HL-60/S4 treated with phorbol 12-myristate 13-acetate at 8.2 ng/mL for 4 days and 3 days (cell line): ENCODE results near the gene NOS3.
"Not testable (repeated sequence)": the region's sequence is repeated elsewhere in the genome, so short reads cannot be mapped to it uniquely, and the experiment has no call there.

Experiments used
- in situ Hi-C: fragments of 300-500 bp; cut with MboI; formaldehyde crosslinking; loops from 2 replicates; pipeline ENCODE4 v1.15.0; 2022; ENCODE audit warnings: low sequenced_read_pairs

The NOS3 gene

DNA sequence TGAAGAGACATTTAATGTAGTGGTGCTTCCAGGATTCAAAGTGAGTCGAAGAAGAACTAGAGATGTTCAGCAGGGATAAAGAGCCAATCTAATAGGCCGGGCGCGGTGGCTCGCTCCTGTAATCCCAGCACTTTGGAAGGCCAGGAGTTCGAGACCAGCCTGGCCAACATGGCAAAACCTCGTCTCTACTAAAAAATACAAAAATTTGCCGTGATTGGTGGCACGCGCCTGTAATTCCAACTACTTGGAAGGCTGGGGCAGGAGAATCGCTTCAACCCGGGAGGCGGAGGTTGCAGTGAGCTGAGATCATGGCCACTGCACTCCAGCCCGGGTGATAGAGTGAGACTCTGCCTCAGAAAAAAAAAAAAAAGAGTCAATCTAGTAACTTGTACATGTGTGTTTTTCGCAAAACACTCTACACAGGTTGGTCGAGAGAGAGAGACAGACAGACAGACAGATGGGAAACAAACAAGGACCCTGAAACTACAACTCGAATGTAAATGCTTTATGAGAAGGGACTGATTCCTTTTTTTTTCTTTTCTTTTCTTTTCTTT, 38.2 kb downstream of the NOS3 start:
- in situ Hi-C loops = no loop called here

DNA sequence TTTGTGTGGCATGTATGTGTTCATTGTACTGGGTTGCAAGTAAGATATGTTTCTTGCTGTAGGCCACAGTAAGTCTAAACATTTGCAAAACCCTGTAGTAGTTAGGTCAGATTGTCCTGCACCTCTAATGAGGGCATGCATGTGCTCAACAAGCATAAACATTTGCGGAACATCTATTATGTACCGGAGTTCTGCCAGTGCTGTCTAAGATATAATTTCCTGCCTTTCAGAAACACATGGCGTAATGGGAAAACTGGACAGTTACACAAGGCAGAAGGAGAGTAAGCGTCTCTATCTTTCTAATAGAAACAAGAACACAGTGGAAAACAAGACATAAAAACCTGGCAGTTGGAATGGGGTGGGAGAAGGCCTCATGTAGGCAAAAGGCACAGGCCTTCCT, 40.2 kb downstream of the NOS3 start:
- in situ Hi-C loops = no loop called here

DNA sequence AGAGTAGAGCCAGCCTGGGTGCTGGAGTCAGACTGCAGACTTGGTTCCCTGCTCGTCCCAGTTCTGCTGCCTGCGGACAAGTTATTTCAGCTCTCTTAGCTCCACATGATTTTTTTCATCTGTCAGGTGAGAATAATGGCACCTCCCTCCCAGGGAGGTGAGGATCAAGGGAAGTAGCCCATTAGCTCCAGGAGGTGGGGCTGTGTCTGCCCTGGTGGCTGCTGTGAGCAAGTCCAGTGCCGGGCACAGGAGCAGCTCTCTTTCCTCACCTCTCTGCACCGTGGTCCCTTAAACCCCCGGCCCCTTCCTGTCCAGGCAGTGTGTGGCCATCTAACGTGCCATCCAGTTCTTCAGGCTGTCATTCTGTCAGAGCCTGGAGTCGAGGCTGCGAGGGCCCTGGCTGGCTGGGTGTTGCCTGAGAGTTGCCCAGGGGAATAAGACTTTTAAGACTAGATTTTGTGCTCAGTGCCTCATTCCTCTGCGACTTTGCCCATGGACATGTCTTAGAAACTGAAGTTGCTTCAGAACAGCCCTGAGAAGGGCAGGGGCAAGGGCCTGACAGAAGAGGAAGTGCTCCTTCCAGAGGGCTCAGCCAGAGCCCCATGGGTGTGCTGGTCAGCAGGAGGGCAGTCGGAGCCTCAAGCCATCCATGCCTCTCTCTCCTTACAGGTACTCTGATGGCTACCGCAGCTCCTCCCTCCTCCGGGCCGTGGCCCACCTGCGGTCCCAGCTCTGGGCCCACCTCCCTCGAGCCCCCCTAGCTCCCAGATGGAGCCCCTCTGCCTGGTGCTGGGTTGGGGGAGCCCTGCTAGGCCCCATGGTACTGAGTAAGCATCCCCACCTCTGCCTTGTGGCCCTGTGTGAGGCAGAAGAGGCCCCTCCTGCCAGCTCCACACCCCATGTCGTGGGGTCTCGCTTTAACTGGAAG, 42.4 kb downstream of the NOS3 start:
- in situ Hi-C loops = no loop called here

DNA sequence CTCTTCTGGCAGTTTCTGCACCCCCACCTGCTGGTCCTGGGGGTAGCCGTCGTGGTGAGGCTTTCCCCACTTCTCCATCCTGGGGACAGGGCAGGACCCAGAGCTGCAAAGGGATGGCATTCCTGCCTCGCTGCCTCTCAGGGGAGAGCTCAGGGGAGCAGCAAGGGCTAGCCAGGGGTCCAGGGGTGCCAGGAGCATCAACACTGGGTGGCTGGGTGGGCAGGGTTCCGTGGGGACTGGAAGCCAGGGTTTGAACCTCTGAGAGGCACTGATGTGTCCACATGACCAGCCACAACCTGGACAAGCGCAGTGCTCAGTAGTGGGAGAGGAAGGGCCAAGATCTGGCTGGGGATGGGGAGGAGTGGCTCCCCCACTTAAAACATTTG, 43.0 kb downstream of the NOS3 start:
- in situ Hi-C loops = no loop called here

DNA sequence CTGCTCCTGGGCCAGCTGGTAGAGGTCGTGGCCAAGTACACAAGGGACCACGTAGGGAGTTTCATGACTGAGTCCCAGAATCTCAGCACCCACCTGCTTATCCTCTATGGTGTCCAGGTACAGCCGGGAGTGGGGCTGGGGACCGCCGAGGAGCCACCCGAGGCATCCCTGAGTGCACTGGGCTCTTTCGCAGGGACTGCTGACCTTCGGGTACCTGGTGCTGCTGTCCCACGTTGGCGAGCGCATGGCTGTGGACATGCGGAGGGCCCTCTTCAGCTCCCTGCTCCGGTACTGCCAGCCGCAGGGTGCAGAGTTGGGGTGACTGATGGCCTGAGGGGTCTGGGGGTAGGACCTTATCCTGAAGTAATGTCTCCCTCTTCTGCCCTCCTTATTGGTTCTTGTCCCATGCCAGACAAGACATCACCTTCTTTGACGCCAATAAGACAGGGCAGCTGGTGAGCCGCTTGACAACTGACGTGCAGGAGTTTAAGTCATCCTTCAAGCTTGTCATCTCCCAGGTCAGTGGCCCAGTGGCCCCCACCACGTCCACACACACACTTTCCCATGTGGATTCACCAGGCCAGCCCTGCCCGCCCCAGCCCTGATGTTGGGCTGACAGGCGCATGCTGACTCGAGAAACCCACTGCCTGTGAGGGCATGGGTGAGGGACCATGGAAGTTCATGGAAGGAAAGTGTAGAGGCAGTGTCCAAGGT, 43.7 kb downstream of the NOS3 start:
- in situ Hi-C loops = no loop called here

DNA sequence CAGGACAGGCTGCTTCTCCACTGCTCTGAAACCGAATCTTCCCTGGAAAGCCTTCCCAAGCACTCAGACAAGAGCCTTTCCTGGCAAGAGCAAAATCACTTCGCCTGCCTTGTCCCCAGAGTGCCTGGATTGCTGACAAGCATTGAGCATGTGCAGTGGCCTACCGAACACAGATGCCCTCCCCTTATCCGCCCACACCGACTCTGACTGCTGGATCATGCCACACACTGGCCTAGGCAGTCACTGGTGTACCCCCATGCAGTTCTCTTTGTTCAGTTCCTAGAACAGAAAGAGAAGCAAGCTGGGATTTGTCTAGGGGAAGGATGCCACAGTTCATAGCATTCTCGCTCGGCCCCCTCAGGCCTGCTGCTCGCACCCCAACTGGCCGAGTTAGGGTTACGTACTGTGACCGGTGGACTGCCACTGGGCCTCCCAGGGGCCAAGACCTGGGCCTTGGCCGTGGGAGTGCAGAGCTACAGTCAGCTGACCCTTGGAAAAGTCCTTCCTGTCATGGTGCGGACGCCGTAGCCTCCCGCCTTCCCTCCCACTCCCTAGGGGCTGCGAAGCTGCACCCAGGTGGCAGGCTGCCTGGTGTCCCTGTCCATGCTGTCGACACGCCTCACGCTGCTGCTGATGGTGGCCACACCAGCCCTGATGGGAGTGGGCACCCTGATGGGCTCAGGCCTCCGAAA, 44.4 kb downstream of the NOS3 start:
- in situ Hi-C loops = no loop called here

DNA sequence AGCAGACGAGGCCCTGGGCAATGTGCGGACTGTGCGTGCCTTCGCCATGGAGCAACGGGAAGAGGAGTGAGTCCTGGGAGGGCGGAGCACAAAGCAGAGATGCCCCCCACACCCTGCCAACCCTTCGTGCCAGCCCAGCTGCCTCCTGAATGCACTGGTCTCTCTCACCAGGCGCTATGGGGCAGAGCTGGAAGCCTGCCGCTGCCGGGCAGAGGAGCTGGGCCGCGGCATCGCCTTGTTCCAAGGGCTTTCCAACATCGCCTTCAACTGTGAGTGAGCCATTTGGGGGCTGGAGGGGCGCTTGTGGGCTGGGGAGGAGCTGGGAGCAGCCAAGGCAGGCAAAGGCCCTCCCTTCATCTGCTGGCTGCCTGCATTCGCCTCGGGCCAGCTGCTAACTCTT, 45.1 kb downstream of the NOS3 start:
- in situ Hi-C loops = no loop called here

DNA sequence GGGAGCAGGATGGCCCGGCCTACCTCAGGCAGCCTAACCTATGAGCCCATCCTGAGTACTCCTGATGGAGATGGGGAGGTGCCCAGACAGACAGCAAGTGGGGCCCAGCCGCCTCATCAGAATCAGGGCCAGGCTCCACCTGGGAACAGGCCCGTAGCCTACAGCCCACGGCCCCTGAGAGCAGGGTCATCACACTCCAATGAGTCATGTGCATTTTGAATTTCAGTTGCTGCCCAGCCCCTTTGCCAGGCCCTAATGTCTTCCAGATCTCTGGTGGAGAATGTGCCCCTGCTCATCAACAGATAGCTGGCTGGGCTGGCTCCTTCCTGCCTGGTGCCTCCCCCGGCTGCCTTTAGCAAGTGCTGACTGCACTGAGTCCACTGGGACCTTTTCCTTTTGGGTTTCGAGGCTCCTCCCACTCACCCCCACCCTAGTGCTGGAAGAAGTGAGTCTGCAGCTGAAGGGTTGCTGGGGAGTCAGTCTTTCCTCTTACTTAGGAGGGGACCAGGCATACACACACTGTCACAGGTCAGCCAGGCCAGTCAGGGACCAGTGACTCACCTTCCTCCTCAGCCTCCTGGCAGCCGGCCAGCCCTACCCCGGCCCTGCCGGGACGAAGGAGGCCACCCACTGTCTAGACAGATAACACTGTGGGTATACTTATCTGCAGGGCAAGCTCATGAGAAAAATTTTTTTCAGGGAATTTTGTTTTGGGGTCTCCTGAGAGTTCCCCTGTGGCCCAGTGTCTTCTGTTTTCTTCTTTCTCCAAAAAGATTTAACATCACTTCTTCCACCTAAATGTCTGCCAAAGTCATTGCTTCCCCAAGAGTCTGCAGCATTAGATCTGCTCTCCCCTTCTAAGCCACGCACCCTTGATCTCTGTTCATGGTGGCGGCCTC, 48.4 kb downstream of the NOS3 start:
- in situ Hi-C loops = no loop called here

DNA sequence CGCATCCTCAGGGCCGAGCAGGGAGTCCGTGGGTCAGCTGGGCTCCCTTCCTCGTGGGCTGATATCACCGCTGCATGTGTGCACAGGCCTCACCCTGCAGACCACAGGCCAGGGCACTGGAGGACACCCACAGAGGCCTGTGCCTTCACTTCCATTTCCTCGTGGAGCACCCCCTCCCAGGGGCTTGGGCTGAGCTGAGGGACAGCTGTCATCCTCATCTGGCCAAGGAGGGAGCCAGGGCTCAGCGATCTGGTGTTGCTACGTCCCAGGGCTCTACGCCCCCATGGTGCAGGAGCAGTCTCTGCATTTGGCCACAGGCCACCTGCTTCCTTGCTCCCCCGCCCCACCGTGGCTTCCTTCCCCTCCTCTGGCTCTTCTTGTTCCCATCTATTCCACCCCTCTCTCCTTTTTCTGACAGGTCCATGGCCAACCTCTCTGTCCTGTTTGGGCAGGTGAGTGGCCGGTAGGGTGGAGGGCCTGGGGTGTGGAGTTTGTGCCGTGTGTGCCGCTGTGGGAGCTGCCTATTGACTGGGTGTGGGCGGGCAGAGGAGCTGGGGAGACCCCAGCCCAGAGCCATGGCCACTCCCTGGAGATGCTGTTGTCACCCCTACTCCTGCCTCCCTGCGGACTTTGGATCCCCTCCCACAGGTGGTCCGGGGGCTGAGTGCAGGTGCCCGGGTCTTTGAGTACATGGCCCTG, 49.2 kb downstream of the NOS3 start:
- in situ Hi-C loops = no loop called here

DNA sequence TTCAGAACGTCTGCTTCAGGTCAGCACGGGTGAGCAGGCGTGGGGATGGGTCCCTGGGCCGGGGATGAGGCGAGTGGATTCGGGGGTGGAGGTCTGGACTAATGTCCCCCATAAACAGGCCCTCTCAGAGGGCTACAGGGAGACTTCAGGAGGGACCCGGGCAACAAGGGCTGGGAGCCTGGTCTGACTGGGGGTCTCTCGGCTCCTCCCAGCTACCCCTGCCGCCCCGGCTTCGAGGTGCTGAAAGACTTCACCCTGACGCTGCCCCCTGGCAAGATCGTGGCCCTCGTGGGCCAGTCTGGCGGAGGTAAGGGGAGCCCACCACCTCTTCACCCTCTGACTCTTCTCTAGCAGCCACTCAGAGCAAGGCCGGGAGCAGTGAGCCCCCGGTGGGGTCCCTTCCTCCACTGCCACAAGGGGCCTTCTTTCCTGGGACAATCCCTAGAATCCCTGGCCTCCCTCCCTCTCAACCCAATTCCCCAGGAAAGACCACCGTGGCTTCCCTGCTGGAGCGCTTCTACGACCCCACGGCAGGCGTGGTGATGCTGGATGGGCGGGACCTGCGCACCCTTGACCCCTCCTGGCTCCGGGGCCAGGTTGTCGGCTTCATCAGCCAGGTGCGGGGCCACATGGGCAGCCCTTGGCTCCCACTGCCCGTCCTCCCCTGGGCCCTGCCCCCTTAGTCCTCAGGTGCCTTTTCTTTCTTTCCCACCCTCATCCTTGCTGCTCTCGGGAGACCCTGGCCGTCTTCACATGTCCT, 50.0 kb downstream of the NOS3 start:
- in situ Hi-C loops = no loop called here

DNA sequence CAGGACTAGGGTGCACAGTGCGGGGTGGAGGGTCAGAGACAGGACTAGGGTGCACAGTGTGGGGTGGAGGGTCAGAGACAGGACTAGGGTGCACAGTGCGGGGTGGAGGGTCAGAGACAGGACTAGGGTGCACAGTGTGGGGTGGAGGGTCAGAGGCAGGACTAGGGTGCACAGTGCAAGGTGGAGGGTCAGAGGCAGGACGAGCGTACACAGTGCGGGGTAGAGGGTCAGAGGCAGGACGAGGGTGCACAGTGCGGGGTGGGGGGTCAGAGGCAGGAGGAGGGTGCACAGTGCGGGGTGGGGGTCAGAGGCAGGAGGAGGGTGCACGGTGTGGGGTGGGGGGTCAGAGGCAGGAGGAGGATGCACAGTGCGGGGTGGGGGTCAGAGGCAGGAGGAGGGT, 52.6 kb downstream of the NOS3 start:
- in situ Hi-C loops = not testable (repeated sequence)

DNA sequence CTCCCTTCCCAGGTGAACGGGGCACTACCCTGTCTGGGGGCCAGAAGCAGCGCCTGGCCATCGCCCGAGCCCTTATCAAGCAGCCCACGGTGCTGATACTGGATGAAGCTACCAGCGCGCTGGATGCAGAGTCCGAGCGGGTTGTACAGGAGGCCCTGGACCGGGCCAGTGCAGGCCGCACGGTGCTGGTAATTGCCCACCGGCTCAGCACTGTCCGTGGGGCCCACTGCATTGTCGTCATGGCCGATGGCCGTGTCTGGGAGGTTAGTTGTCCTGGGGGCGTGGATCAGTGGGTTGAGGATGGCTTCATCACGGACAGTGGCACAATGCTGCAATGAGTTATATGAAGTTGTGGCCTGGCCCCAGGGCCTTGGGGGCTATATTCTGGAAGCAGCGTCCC, 53.1 kb downstream of the NOS3 start:
- in situ Hi-C loops = no loop called here

DNA sequence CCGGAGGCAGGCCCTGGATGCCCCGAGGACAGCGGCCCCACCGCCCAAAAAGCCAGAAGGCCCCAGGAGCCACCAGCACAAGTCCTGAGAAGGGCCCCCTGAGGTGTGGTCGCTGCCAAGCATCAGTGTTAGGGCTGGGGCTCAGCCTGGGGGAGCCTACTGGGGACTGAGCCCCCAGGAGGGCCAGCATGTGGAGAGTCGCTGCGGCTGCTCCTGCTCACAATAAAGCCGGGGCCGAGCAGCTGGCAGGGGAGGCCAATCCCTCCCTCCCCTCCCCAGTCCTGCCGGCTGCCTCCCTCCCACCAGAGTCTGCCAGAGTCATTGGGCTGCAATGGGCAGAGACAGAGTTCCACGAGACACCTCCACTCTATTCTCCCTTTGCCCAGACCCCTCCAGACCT, 54.4 kb downstream of the NOS3 start:
- in situ Hi-C loops = no loop called here

DNA sequence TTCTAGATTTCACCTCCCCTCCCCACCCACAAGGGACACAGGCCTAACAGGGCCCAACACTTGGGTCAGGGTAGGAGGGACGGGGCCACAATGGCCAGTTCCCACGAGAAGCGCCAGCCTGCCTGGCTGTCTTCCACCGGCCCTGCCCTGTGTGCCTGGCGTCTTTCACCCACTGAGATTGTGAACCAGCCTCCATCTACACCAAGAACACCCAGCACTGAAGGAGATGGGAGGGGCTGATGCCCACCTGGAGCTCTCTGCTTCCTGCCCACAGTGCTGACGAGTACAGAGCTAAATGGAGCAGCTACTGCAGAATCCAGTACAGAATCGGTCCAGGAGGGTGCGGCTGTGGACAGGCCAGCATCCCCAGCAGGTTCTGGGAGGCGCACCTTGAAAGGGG, 55.1 kb downstream of the NOS3 start:
- in situ Hi-C loops = no loop called here

DNA sequence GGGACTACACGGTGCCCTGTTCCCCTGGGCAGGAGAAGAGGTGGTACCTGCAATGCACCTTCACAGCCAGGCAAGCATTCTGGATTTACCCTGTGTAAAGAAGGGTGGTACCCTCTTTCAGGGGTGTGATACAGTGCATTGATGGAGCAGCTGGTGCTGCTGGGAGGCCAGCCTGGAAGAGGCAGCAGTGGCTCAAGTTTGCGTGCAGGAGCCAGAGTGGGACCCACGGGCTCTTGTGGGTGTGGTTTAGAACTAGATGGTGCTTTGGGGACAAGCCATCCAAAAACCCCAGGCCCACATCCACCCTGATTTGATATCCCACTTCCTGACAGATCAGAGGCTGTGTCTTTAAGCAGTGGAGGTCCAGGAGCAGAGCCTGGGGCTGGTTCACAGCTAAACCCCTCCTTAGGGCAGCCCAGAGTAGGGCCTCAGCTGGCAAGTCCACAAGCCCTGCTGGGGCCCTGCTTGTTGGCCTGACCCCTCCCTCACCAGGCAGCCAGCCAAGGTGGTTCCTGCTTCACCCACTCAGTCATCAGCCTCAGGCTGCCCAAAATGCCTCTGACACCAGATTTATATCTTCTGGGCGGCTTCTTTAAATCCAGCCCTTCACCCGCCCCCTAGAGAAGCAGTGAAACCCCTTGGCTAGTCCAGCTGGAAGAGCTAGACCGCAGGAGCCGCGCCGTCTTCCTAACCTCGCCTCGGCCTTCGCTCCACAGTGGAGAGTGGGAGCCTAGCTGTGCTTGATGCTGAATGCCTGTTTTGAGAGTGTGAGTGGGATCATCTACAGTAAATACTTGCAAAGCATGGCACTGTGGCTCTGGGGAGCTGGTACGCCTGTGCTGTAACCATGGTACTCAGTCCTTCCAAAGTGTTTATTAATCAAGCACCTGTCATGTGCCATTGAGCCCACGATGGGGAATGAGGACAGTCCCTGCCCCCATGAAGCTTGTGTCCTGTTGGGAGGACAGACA, 56.1 kb downstream of the NOS3 start:
- in situ Hi-C loops = no loop called here

DNA sequence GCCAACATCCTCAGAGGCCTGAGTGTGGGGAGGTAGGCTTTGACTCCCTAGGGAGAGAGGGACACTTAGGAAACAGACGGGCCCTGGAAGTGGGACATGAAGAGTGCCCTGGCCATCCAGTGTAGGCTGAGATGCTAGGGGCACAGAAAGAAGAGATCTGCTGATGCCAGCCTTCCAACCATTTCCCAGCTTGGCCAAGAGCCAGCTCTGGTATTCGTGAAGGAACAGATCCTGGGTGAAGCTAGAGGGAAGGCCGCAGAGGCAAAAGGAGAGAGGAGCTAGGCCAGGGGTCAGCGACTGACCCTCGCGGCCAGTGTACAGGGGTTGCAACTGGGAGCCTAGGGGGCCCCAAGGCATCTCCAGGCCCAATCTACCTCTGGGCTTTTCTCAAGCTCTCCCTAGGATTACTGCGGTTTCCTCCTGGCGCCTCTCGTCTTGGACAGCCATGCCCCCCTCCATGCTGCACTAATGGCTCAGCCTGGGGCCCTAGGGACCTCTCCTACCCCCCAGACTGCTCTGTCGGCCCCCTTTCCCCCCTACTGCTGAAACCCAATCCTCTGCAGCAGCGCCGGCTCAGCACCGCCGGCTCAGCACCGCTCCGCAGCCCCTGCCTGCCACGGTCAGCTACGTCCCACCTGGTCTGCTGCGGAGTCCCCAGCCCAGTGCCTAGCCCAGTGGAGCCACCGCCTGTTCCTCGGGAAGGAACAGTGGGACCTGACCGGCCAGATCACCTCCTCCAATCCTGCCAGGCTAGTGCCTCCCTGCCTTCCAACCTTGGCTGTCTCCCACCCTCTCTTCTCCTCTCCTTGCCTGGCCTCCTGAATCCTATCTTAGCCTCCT, 57.4 kb downstream of the NOS3 start, which contains the start of gene ASIC3:
Gene ASIC3, plus strand, starts transcription at position 556 of the 840 bp plus-strand sequence. CDS start 355 bp downstream, outside the sequence.
- in situ Hi-C loops = no loop called here

DNA sequence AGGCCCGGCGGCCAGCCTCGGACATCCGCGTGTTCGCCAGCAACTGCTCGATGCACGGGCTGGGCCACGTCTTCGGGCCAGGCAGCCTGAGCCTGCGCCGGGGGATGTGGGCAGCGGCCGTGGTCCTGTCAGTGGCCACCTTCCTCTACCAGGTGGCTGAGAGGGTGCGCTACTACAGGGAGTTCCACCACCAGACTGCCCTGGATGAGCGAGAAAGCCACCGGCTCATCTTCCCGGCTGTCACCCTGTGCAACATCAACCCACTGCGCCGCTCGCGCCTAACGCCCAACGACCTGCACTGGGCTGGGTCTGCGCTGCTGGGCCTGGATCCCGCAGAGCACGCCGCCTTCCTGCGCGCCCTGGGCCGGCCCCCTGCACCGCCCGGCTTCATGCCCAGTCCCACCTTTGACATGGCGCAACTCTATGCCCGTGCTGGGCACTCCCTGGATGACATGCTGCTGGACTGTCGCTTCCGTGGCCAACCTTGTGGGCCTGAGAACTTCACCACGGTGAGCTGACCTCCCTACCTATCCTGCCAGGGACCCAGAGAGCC, 58.2 kb downstream of the NOS3 start:
- in situ Hi-C loops = no loop called here
